MM.1S (cell line): Measurements from ENCODE around the gene PTPN2.

Experiments used
- CTCF ChIP-seq: fragments of 300-600 bp; sonication (generic); IDR thresholded peaks from 2 replicates; pipeline ENCODE4 v1.5.1; 2016; ENCODE audit warnings: antibody characterized with exemption, low read length, mixed read lengths
- EZH2 ChIP-seq: fragments of 300-600 bp; sonication (generic); optimal IDR thresholded peaks from 2 replicates; pipeline ENCODE3; 2017; ENCODE audit warnings: low read depth, mild to moderate bottlenecking, antibody characterized with exemption, low read length, mixed read lengths
- EZH2phosphoT487 ChIP-seq: fragments of 300-600 bp; sonication (generic); IDR thresholded peaks from 2 replicates; pipeline ENCODE4 v1.6.1; 2018; ENCODE audit warnings: antibody characterized with exemption, low read length

DNA sequence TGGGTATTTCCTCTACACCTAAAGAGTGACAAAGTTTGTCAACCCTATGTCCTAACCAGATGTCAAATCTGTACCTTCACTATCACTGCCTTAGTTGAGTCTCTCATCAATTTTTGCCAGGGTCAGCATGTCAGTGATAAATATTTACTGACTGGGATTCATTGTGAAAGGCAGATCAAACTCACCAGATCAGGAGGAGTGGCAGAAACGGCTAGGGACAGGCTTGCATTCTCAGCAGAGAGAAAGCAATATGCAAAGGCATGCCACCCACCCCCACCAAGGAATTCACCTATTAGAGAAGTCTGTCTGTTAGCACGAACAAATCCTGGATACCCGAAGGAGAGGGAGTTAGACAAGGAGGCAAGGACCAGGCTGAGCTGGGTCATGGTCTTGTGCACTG is 62.6 kb downstream of the PTPN2 start:
- no peak for TF ChIP-seq CTCF
- no peak for TF ChIP-seq EZH2
- TF ChIP-seq EZH2phosphoT487, result no peak
